CD4-positive, alpha-beta T cell (primary cell): Measurements from ENCODE around the gene RAI14. TPM values are rescaled to one million over a fixed set of nuclear protein-coding genes. Genes with fewer than 3 reads are reported as not detected.
"Not testable (repeated sequence)": the region's sequence is repeated elsewhere in the genome, so short reads cannot be mapped to it uniquely, and the experiment has no call there.

Experiments
- ATAC-seq: fragments of 200-7000 bp; cut with Tn5 transposase; one replicate; pipeline ENCODE4 v1.10.0; 2022; ENCODE audit warnings: mild to moderate bottlenecking; ENCODE audit not compliant: poor library complexity
- CTCF ChIA-PET: fragments of 350-600 bp; sonication (Branson Sonifier 250); formaldehyde crosslinking; loops from one replicate; lab custom pipeline; 2021; ENCODE audit warnings: antibody characterized with exemption, inconsistent platforms; lab: Charles Lee
- POLR2A ChIA-PET: fragments of 350-600 bp; sonication (Branson Sonifier 250); formaldehyde crosslinking; loops from one replicate; lab custom pipeline; 2021; ENCODE audit warnings: antibody characterized with exemption, inconsistent platforms; lab: Charles Lee
- DNase-seq, 14 experiments: peaks; one replicate each; pipeline ENCODE4 v3.0.0-alpha.2; 2013 to 2020; ENCODE audit warnings: mixed read lengths in 2 of 14
- H3K27ac ChIP-seq, 2 donors: one replicate each; pipeline versions ENCODE4 v1.5.1 to v1.7.0; 2013; ENCODE audit warnings: low read length in 2 of 2, low read depth in 1 of 2, mild to moderate bottlenecking in 1 of 2
- H3K27me3 ChIP-seq, 2 experiments: 1 replicate in 1 of 2; 2 replicates in 1 of 2; pipeline versions ENCODE4 v1.6.1 to v1.7.0; 2013; ENCODE audit warnings: low read length in 2 of 2, control low read depth in 1 of 2, mild to moderate bottlenecking in 1 of 2, moderate library complexity in 1 of 2; ENCODE audit not compliant: insufficient read depth in 2 of 2, control insufficient read depth in 1 of 2
- H3K36me3 ChIP-seq: one replicate; pipeline ENCODE4 v1.6.1; 2013; ENCODE audit warnings: low read length, control low read depth; ENCODE audit not compliant: insufficient read depth
- H3K4me1 ChIP-seq: one replicate; pipeline ENCODE4 v1.6.1; 2013; ENCODE audit warnings: low read length, control low read depth; ENCODE audit not compliant: insufficient read depth
- H3K4me3 ChIP-seq: one replicate; pipeline ENCODE4 v1.5.1; 2013; ENCODE audit warnings: mild to moderate bottlenecking, low read length, moderate library complexity
- H3K9me3 ChIP-seq, 2 experiments: 1 replicate in 1 of 2; 2 replicates in 1 of 2; pipeline versions ENCODE4 v1.6.1 to v1.7.0; 2013; ENCODE audit warnings: low read length in 2 of 2, mild to moderate bottlenecking in 2 of 2, control low read depth in 1 of 2, moderate library complexity in 1 of 2; ENCODE audit not compliant: control insufficient read depth in 1 of 2, insufficient read depth in 1 of 2
- H3K27ac Mint-ChIP-seq: one replicate; pipeline ENCODE4 v1.8.0; 2020; ENCODE audit warnings: mixed read lengths
- H3K27me3 Mint-ChIP-seq: one replicate; pipeline ENCODE4 v1.8.0; 2021; ENCODE audit warnings: mixed read lengths
- H3K36me3 Mint-ChIP-seq: one replicate; pipeline ENCODE4 v1.8.0; 2021; ENCODE audit warnings: low read depth, mixed read lengths
- H3K4me1 Mint-ChIP-seq: one replicate; pipeline ENCODE4 v1.8.0; 2021; ENCODE audit warnings: low read depth, mixed read lengths
- H3K4me3 Mint-ChIP-seq: one replicate; pipeline ENCODE4 v1.8.0; 2020; ENCODE audit warnings: mild to moderate bottlenecking, mixed read lengths
- H3K9me3 Mint-ChIP-seq: one replicate; pipeline ENCODE4 v1.8.0; 2020; ENCODE audit warnings: mixed read lengths
- CTCF ChIP-seq: fragments of 200-600 bp; IDR thresholded peaks from one replicate; pipeline ENCODE4 v1.8.0; 2022; ENCODE audit warnings: antibody characterized with exemption, mild to moderate bottlenecking
- intact Hi-C, 2 experiments: fragments of 100-400 bp; cut with DNase I in 1 of 2; cut with micrococcal nuclease in 1 of 2; formaldehyde crosslinking; loops; one replicate each; pipeline versions ENCODE4 v1.15.1 to v1.9.0; 2023 to 2025; cut with DNase I, micrococcal nuclease
- total RNA-seq, 174 experiments: library from RNA in 2 of 174; stranded (reverse) in 2 of 174; gene quantifications; one replicate each; pipeline ENCODE4 v1.2.3 and lab custom pipeline; 2021 to 2026

Gene RAI14
- total RNA-seq, 2 experiments from 2014 or later, result 0.20 to 0.60 TPM

- no peak overlapping the region for H3K4me3 Mint-ChIP-seq
- no peaks in the 10 kb centered on the region for H3K36me3 Mint-ChIP-seq
- H3K27ac Mint-ChIP-seq, result no peak overlapping the region
- H3K4me3 ChIP-seq, result no peak overlapping the region
- POLR2A ChIA-PET, result no interaction called here
- no peaks in the 10 kb centered on the region for H3K4me1 Mint-ChIP-seq
- DNase-seq, result no peak
- no peaks in the 10 kb centered on the region for H3K36me3 ChIP-seq
- no peaks in the 10 kb centered on the region for H3K9me3 ChIP-seq
- no peak overlapping the region for H3K27ac ChIP-seq
- no peak for ATAC-seq
- TF ChIP-seq CTCF, result no peak
- H3K27me3 Mint-ChIP-seq, result no peaks in the 10 kb centered on the region
- CTCF ChIA-PET, result no interaction called here
- H3K9me3 Mint-ChIP-seq, result no peaks in the 10 kb centered on the region
- intact Hi-C loops, result no loop called here
- H3K4me1 ChIP-seq, result no peaks in the 10 kb centered on the region
- H3K27me3 ChIP-seq, result no peaks in the 10 kb centered on the region
Observed at GRCh38 chr5:34751807-34752736, 95.9 kb downstream of the RAI14 start.

GRCh38 chr5:34753236-34753635 is 97.1 kb downstream of the RAI14 start:
- H3K4me3 Mint-ChIP-seq, intact Hi-C loops, ATAC-seq, H3K4me3 ChIP-seq, H3K36me3 ChIP-seq, H3K36me3 Mint-ChIP-seq, H3K9me3 Mint-ChIP-seq, H3K9me3 ChIP-seq, H3K4me1 ChIP-seq, DNase-seq, H3K27ac ChIP-seq, H3K27ac Mint-ChIP-seq, H3K4me1 Mint-ChIP-seq, CTCF ChIA-PET, H3K27me3 ChIP-seq, POLR2A ChIA-PET, H3K27me3 Mint-ChIP-seq: not testable (repeated sequence)

GRCh38 chr5:34755926-34756325 is 99.8 kb downstream of the RAI14 start:
- DNase-seq (no peak), ATAC-seq (no peak)
- Mint-ChIP-seq H3K4me1 (no peaks in the 10 kb centered on the region), H3K4me3 (no peak overlapping the region), H3K27ac (no peak overlapping the region), H3K27me3 (no peaks in the 10 kb centered on the region), H3K36me3 (no peaks in the 10 kb centered on the region), H3K9me3 (no peaks in the 10 kb centered on the region)
- Histone ChIP-seq H3K36me3 (no peaks in the 10 kb centered on the region), H3K9me3 (no peaks in the 10 kb centered on the region), H3K27me3 (no peaks in the 10 kb centered on the region), H3K4me3 (no peak overlapping the region), H3K27ac (no peak overlapping the region), H3K4me1 (no peaks in the 10 kb centered on the region)
- intact Hi-C loops, result no loop called here
- CTCF ChIA-PET, result no interaction called here
- no peak for TF ChIP-seq CTCF
- POLR2A ChIA-PET, result no interaction called here
